GM18517 (cell line): ENCODE measurements around the gene KIF21B.

Experiments
- ATAC-seq: cut with Tn5 transposase; IDR thresholded peaks from one replicate; pipeline ENCODE4 v1.9.1; 2021; ENCODE audit warnings: mild to moderate bottlenecking, moderate library complexity; ENCODE audit not compliant: unreplicated experiment

Gene KIF21B, protein sequence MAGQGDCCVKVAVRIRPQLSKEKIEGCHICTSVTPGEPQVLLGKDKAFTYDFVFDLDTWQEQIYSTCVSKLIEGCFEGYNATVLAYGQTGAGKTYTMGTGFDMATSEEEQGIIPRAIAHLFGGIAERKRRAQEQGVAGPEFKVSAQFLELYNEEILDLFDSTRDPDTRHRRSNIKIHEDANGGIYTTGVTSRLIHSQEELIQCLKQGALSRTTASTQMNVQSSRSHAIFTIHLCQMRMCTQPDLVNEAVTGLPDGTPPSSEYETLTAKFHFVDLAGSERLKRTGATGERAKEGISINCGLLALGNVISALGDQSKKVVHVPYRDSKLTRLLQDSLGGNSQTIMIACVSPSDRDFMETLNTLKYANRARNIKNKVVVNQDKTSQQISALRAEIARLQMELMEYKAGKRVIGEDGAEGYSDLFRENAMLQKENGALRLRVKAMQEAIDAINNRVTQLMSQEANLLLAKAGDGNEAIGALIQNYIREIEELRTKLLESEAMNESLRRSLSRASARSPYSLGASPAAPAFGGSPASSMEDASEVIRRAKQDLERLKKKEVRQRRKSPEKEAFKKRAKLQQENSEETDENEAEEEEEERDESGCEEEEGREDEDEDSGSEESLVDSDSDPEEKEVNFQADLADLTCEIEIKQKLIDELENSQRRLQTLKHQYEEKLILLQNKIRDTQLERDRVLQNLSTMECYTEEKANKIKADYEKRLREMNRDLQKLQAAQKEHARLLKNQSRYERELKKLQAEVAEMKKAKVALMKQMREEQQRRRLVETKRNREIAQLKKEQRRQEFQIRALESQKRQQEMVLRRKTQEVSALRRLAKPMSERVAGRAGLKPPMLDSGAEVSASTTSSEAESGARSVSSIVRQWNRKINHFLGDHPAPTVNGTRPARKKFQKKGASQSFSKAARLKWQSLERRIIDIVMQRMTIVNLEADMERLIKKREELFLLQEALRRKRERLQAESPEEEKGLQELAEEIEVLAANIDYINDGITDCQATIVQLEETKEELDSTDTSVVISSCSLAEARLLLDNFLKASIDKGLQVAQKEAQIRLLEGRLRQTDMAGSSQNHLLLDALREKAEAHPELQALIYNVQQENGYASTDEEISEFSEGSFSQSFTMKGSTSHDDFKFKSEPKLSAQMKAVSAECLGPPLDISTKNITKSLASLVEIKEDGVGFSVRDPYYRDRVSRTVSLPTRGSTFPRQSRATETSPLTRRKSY (N-terminal part only)

GRCh38 chr1:201023517-201023902, at the start of gene KIF21B:
TSS of gene KIF21B (minus strand) at chr1:201023714. CDS start at chr1:201023383, 331 bp downstream.
- peak; percentile 42 for ATAC-seq

DNA sequence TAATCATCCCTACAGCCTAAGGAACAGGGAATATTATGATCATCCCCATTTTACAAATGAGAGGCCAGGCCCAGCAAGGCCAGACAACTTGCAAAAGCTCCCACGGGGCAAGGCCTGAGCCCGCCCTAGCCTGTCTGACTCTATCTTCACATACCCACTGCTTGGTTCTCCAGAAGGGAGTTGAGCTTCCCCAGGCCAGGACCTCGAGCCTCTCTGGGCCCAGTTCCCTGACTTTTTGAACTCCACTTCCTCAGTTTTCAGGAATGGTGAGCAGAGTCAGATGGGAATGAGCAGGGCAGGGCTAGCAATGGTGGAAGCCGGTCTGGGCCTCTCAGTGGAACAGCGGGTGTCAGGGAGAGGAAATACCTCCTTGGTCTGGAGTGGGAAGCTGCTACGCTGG, 49.4 kb upstream of the KIF21B start:
- ATAC-seq, result no peak

- ATAC-seq, result no peak
Observed at GRCh38 chr1:201072149-201072548, 48.6 kb upstream of the KIF21B start.

DNA sequence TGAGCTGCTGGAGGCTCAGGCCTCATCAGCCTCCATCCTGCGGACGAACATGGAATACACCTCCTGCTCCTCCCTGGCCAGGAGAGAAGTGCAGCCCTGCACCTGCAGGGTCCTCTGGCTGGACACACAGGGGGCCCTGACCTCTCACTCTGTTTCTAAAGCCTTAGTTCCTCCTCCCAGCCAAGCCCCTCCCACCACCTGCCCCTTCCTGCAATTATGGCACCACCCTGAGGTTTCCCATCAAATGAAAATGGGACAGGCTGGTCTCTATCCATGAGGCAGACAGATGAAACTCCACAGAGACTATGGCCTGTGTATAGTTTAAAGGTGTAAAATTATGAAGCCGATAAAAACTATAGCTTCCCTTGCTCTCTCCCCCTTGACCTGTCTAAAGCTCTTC, 46.1 kb upstream of the KIF21B start:
- ATAC-seq, result no peak

DNA sequence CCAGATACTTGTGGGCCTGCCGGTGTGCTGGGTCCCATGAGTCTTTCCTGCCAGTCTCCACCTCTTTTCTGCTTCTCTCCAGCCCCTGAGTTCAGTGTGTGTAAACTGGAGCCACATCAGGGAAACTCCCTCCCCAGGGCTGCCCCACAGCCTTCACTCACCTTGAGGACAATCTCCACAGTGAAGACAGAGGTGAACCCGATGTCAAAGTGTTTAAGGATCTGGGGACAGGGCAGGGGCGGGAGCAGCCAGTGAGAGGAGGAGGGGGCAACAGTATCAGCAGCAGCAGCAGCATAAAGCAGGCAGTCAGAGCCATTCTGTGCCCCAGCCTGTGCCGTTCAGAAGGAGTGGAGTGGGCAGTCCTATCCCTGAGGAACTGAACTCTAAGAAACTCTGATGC, 45.5 kb upstream of the KIF21B start:
- ATAC-seq, result no peak

DNA sequence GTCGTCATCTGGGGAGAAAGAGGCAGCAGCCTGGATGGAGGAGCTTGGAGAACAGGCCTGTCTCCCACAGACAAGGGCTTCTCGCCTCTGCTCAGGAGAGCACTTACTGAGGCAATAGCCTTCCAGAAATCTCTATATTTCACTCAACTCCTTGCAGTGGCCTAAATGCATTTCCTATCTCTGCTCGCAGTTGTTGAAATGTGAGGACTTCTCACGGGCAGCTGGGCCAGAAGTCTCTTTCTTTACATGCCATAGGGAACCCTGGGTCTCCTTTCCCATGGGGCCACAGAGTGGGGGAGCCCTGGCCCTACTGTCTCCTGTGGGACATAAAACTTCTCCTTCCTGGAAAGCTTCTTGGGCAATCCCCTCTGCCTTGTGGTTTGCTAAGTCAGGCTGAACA, 43.5 kb upstream of the KIF21B start:
- no peak for ATAC-seq

DNA sequence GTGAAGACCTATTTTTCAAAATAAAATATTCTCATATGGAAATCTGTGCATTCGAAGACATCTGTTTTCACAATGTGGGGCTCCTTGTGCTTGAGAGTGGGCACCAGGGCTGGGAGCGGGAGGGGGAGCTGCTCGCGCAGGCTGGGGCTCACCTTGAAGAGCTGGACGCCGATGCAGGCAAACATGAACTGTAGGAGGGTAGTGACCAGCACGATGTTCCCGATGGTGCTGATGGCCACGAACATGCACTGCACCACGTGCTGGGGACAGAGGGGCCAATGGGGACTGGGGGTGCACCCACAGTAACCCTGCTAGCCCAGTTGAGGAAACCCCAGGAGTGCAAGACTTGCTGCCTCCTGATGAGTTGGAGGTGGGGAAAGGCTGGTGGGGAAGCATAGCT, 42.2 kb upstream of the KIF21B start:
- ATAC-seq, result no peak

GRCh38 chr1:201064806-201065205, 41.3 kb upstream of the KIF21B start:
- no peak for ATAC-seq

- no peak for ATAC-seq
Observed at GRCh38 chr1:201063145-201063544, 39.6 kb upstream of the KIF21B start.

DNA sequence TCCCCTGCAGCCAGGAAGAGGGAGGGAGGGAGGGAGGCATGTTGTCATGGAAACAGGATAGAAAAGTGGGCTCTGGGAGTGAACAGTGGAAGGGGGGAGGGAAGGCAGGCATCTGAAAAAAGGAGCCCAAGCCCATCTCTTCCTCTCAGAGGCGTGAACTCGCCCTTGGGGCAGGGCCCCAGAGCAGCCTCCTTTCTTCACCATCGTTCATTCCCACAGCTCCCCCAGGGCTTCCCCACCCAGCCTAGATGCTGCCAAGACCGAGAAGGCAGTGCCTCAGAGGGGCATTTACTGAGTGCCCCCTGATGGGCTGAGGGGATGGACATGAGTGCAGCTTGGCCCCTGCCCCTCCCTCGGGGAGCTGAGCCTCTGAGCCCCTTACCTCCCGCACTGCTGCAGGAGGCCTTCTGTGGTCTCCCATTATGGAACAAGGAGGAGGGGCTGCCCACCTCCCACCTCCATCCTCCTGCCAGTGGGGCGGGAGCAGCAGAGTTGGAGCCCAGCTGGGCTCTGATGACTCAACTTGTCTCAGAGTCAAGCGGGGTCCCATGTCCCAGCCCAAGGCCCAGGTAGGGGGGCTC, 39.1 kb upstream of the KIF21B start:
- ATAC-seq, result no peak

GRCh38 chr1:201061886-201062285, 38.4 kb upstream of the KIF21B start:
- no peak for ATAC-seq

DNA sequence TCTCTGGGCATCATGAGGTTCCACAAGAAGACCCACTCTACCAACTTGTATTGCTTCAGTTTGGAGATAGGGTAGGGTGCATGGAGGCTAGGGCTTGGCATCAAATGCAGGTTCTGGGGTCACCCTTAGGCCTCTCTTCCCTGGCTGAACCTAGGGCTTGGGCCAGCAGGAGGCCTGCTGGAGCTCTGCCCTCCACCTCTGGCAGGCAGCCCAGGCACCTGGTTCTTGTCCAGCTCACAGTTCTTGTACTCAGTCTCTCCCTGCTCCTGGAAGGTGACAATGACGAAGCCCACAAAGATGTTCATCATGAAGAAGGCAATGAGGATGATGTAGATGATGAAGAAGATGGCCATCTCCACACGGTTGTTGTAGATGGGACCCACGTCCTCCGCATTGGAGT, 37.5 kb upstream of the KIF21B start:
- ATAC-seq, result no peak

- no peak for ATAC-seq
Observed at GRCh38 chr1:201060586-201060985, 37.1 kb upstream of the KIF21B start.

- ATAC-seq, result no peak
Observed at GRCh38 chr1:201059871-201060555, 36.5 kb upstream of the KIF21B start.

- ATAC-seq, result no peak
Observed at GRCh38 chr1:201059401-201059800, 35.9 kb upstream of the KIF21B start.

GRCh38 chr1:201054091-201054543, 30.6 kb upstream of the KIF21B start:
- no peak for ATAC-seq

DNA sequence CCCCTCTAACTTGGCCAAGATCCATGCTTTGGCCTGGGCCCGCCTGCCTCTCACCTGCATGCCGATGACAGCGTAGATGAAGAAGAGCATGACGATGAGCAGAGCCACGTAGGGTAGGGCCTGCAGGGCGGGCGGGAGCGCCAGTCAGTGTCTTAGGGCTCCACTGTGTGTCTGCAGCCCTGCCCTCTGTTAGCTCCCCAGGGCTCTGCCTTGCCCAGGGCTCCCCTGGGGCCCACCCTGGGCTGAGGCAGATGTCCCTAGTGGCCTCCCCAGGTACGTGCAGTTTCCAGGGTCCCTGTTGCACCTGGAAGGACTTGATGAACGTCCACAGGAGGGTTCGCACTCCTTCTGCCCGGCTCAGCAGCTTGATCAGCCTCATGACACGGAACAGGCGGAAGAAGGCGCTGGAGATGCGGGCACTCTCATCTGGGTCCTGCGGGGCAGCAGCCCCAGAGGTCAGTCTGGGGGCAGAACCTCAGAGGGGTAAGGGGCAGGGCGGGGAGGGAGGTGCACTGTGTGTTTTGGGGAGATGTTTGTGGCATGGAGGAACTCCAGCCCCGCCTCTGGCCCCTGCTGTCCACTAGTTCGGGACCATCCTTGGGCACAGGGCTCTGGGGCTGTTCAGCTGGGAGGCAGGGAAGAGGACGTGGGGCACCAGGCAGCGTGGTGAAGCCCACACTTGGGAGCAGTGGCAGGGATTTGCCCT, 29.8 kb upstream of the KIF21B start:
- ATAC-seq, result no peak

DNA sequence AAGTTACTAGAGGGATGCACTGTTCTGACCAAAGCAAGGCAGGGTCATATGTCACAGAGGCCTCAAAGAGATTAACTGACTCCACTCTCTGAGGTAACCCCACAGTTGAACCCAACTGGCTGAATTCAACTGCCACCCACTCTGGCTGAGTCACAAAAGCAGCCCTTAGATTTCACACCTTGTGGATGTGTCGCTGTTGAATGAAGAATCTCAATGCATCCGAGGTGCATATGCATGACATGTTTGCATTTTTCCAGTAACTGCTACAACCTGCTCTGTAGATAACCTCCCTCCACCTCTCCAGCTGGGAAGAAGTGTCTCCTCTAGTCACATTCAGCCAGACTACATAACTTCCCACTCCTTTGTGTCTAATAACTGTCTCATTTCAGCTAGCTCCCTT, 27.9 kb upstream of the KIF21B start:
- no peak for ATAC-seq

GRCh38 chr1:201050515-201051277, 27.2 kb upstream of the KIF21B start:
- ATAC-seq, result no peak
